SK-N-SH (cell line): ENCODE results near the gene TTC5. TPM values are rescaled to one million over a fixed set of nuclear protein-coding genes. Genes with fewer than 3 reads are reported as not detected.

Source experiments
- CTCF ChIA-PET: fragments of 300-600, 350-600 bp; formaldehyde crosslinking; extraction: SDS; loops from one replicate; lab custom pipeline; 2021; lab: Yijun Ruan, JAX
- POLR2A ChIA-PET: fragments of 350-600 bp; sonication (Branson Sonifier 250); formaldehyde crosslinking; extraction: SDS; loops from one replicate; lab custom pipeline; 2020; ENCODE audit warnings: antibody characterized with exemption, inconsistent platforms; lab: Yijun Ruan, JAX
- DNase-seq: peaks from one replicate; pipeline ENCODE4 v3.0.0; 2012
- H2AFZ ChIP-seq: fragments of 200-600 bp; sonication (generic); 2 replicates; pipeline ENCODE4 v1.8.1; 2016; ENCODE audit warnings: antibody characterized with exemption, mild to moderate bottlenecking, low read depth
- H3F3A ChIP-seq: fragments of 200-600 bp; sonication (generic); replicated peaks from 2 replicates; pipeline ENCODE3; 2016; ENCODE audit warnings: antibody characterized with exemption, mild to moderate bottlenecking; ENCODE audit not compliant: insufficient read depth
- H3K27ac ChIP-seq, 2 experiments: fragments of 200-500 bp in 1 of 2; fragments of 200-600 bp in 1 of 2; sonication (Bioruptor generic) in 1 of 2; sonication (generic), shearing (Covaris generic) in 1 of 2; 2 replicates each; pipeline versions ENCODE4 v1.5.1 to v1.6.1; 2014 to 2016; ENCODE audit warnings: low read depth in 2 of 2, inconsistent platforms in 1 of 2, low read length in 1 of 2, mild to moderate bottlenecking in 1 of 2, mixed read lengths in 1 of 2
- H3K27me3 ChIP-seq: fragments of 200-600 bp; sonication (generic), shearing (Covaris generic); 2 replicates; pipeline ENCODE4 v1.6.1; 2016; ENCODE audit warnings: mixed run types; ENCODE audit not compliant: insufficient read depth
- H3K36me3 ChIP-seq, 2 experiments: fragments of 200-500 bp in 1 of 2; fragments of 200-600 bp in 1 of 2; sonication (Bioruptor generic) in 1 of 2; sonication (generic) in 1 of 2; replicated peaks in 1 of 2; 2 replicates each; pipeline versions ENCODE3 to v1.5.1; 2014 to 2016; ENCODE audit warnings: low read length in 1 of 2, mild to moderate bottlenecking in 1 of 2; ENCODE audit not compliant: insufficient read depth in 2 of 2, control insufficient read depth in 1 of 2
- H3K4me1 ChIP-seq, 2 experiments: fragments of 200-500 bp in 1 of 2; fragments of 200-600 bp in 1 of 2; sonication (Bioruptor generic) in 1 of 2; sonication (generic), shearing (Covaris generic) in 1 of 2; 2 replicates each; pipeline versions ENCODE4 v1.5.1 to v1.6.1; 2014 to 2016; ENCODE audit warnings: low read depth in 1 of 2, low read length in 1 of 2, mixed run types in 1 of 2; ENCODE audit not compliant: insufficient read depth in 2 of 2, control insufficient read depth in 1 of 2
- H3K4me2 ChIP-seq: fragments of 200-600 bp; sonication (generic), shearing (Covaris generic); 2 replicates; pipeline ENCODE4 v1.6.1; 2017; ENCODE audit warnings: mixed run types
- H3K4me3 ChIP-seq, 2 experiments: fragments of 200-500 bp in 1 of 2; fragments of 200-600 bp in 1 of 2; sonication (Bioruptor generic) in 1 of 2; sonication (generic), shearing (Covaris generic) in 1 of 2; 2 replicates each; pipeline versions ENCODE4 v1.5.1 to v1.8.1; 2014 to 2016; ENCODE audit warnings: low read depth in 2 of 2, inconsistent platforms in 1 of 2, low read length in 1 of 2, mild to moderate bottlenecking in 1 of 2, mixed read lengths in 1 of 2, moderate library complexity in 1 of 2
- H3K79me2 ChIP-seq: fragments of 200-600 bp; sonication (generic); 2 replicates; pipeline ENCODE4 v1.8.1; 2017; ENCODE audit warnings: mild to moderate bottlenecking; ENCODE audit not compliant: insufficient read depth
- H3K9ac ChIP-seq: fragments of 200-600 bp; sonication (generic); 2 replicates; pipeline ENCODE4 v1.6.1; 2017; ENCODE audit warnings: mixed run types
- H3K9me2 ChIP-seq: fragments of 200-600 bp; sonication (generic); 2 replicates; pipeline ENCODE4 v1.6.1; 2017; ENCODE audit warnings: mixed run types
- H3K9me3 ChIP-seq: fragments of 200-600 bp; sonication (generic); 2 replicates; pipeline ENCODE4 v1.6.1; 2017; ENCODE audit warnings: mixed run types, mild to moderate bottlenecking, moderate library complexity
- H4K20me1 ChIP-seq: fragments of 200-600 bp; sonication (generic); 2 replicates; pipeline ENCODE4 v1.6.1; 2017; ENCODE audit warnings: mild to moderate bottlenecking, mixed run types; ENCODE audit not compliant: insufficient read depth
- CHD2 ChIP-seq: fragments of 150-350 bp; IDR thresholded peaks from 2 replicates; pipeline ENCODE4 v1.6.1; 2018; ENCODE audit warnings: low read length; ENCODE audit not compliant: partially characterized antibody
- ELF1 ChIP-seq: IDR thresholded peaks from 2 replicates; pipeline ENCODE4 v1.4.0; 2012
- FOSL2 ChIP-seq: IDR thresholded peaks from 2 replicates; pipeline ENCODE4 v1.4.0; 2012; ENCODE audit warnings: low read depth, mild to moderate bottlenecking, moderate library complexity, borderline replicate concordance
- GATA2 ChIP-seq: sonication (generic); formaldehyde crosslinking; IDR thresholded peaks from 2 replicates; pipeline ENCODE4 v1.5.0; 2020; ENCODE audit warnings: mild to moderate bottlenecking, missing genetic modification reagents
- JUND ChIP-seq: IDR thresholded peaks from 2 replicates; pipeline ENCODE4 v1.4.0; 2012
- MXI1 ChIP-seq: IDR thresholded peaks from 2 replicates; pipeline ENCODE4 v1.6.1; 2012; ENCODE audit warnings: mild to moderate bottlenecking, low read depth, low read length, improper control_type of control experiment
- NRF1 ChIP-seq: IDR thresholded peaks from 2 replicates; pipeline ENCODE4 v1.6.1; 2012; ENCODE audit warnings: low read depth, mild to moderate bottlenecking, low read length
- POLR2AphosphoS5 ChIP-seq: IDR thresholded peaks from 2 replicates; pipeline ENCODE4 v1.6.1; 2012; ENCODE audit warnings: low read depth, low read length
- RAD21 ChIP-seq: IDR thresholded peaks from 2 replicates; pipeline ENCODE4 v1.6.1; 2012; ENCODE audit warnings: mild to moderate bottlenecking, low read length
- RCOR1 ChIP-seq: fragments of 150-350 bp; IDR thresholded peaks from 2 replicates; pipeline ENCODE4 v1.6.1; 2017; ENCODE audit warnings: antibody characterized with exemption, low read length
- RFX5 ChIP-seq: IDR thresholded peaks from 2 replicates; pipeline ENCODE4 v1.6.1; 2012; ENCODE audit warnings: mild to moderate bottlenecking, improper control_type of control experiment, low read length
- SIN3A ChIP-seq: IDR thresholded peaks from 2 replicates; pipeline ENCODE4 v1.6.1; 2012; ENCODE audit warnings: low read depth, mild to moderate bottlenecking, low read length, moderate library complexity, borderline replicate concordance
- TAF1 ChIP-seq: IDR thresholded peaks from 2 replicates; pipeline ENCODE4 v1.6.1; 2012; ENCODE audit warnings: low read depth, mild to moderate bottlenecking, low read length, moderate library complexity, borderline replicate concordance
- YY1 ChIP-seq: IDR thresholded peaks from 2 replicates; pipeline ENCODE4 v1.4.0; 2012; ENCODE audit warnings: low read depth, mild to moderate bottlenecking
- WGBS: methylation state at CpG from one replicate; pipeline ENCODE4 v1.1.6; 2017; ENCODE audit warnings: low lambda C conversion rate; 5-methylcytosine and 5-hydroxymethylcytosine counted together
- polyA plus RNA-seq, 3 experiments: library from polyadenylated mRNA; depleted of rRNA; stranded (reverse); fragments of >200 nt; gene quantifications; 2 replicates each; pipeline ENCODE4 v1.2.3, GENCODE V29; 2012
- TF ChIP-seq, protein P1 (sequence below): fragments of 200-600 bp; sonication (generic); IDR thresholded peaks from 2 replicates; pipeline ENCODE4 v1.6.1; 2017; ENCODE audit warnings: antibody characterized with exemption, mild to moderate bottlenecking, moderate library complexity
- TF ChIP-seq, protein P2 (sequence below): IDR thresholded peaks from 2 replicates; pipeline ENCODE4 v1.4.0; 2012; ENCODE audit warnings: low read depth
- TF ChIP-seq, protein P3 (sequence below): IDR thresholded peaks from 2 replicates; pipeline ENCODE4 v1.6.1; 2012; ENCODE audit warnings: mild to moderate bottlenecking, low read depth, low read length, moderate library complexity
- TF ChIP-seq, protein P4 (sequence below): IDR thresholded peaks from 2 replicates; pipeline ENCODE4 v1.4.0; 2012; ENCODE audit warnings: low read depth, borderline replicate concordance

TTC5 gene, protein sequence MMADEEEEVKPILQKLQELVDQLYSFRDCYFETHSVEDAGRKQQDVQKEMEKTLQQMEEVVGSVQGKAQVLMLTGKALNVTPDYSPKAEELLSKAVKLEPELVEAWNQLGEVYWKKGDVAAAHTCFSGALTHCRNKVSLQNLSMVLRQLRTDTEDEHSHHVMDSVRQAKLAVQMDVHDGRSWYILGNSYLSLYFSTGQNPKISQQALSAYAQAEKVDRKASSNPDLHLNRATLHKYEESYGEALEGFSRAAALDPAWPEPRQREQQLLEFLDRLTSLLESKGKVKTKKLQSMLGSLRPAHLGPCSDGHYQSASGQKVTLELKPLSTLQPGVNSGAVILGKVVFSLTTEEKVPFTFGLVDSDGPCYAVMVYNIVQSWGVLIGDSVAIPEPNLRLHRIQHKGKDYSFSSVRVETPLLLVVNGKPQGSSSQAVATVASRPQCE
- 14.6 and 15.7 TPM in 2 replicates for polyA plus RNA-seq (2012; rRNA removed)
- 19.0 and 25.6 TPM in 2 replicates for polyA plus RNA-seq (2012; cell fraction: cytosol; rRNA removed)
- 12.0 and 13.5 TPM in 2 replicates for polyA plus RNA-seq (2012; cell fraction: nucleus; rRNA removed)

DNA sequence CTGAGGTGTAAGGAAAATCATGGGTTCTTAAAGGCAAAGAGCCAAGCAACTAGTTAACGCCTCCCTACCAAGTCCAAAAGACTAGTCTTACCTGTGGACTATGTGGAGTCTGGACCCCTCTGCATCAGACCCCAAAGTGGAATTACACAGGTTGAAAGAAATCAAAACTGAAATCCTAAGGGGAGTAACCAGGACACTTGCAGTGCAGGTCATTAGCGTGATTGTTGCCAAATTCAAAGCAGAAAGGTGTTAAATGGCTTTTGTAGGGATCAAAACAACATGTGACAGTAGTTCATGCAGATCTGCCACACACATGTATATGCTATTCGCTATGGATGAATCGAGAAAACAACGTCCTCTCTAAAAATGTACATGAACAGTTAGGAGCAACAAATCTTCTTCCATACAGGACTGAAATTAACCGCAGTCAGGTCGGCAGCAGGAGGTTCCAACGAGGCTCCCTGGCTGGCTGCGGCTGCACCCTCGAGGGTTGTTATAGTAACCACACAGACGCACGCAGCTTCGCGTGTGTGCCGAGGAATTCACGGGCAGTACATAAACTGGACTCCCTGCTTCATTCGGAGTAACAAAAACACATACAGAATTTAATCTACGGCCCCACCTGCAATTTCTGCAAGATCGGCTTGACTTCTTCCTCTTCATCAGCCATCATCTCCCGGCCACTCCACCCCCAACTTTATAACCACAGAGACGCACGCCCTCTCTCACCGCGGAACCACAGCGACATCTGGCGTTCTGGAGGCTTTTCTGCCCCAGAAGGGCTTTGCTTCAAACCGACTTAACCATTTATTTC, at the start of gene TTC5:
Gene TTC5 (minus strand): TSS at position 687 of the 814 bp plus-strand sequence. CDS start 14 bp downstream, at position 673.
- Histone ChIP-seq H3K36me3 (peaks cover 8 to 14% of the 10 kb centered on the region in 2 experiments), H3K4me2 (peak within 1 kb of the TSS; percentile 75), H2AFZ (peak within 1 kb of the TSS; percentile 71), H3K9me2 (no peaks in the 10 kb centered on the region), H4K20me1 (no peaks in the 10 kb centered on the region), H3K4me3 (peak within 1 kb of the TSS; percentile 63 to 83), H3K4me1 (peaks cover 0 to 3% of the 10 kb centered on the region in 2 experiments; a peak in 2 of 4 replicates), H3K27me3 (no peaks in the 10 kb centered on the region), H3K9me3 (no peaks in the 10 kb centered on the region), H3K27ac (peak within 1 kb of the TSS in 1 of 2 experiments; percentile 20; a peak in 1 of 4 replicates), H3K9ac (peak within 1 kb of the TSS; percentile 58), H3F3A (no peaks in the 10 kb centered on the region), H3K79me2 (peaks cover 10% of the 10 kb centered on the region; the same call in 1 of the 2 replicates)
- DNase-seq: peak; percentile 87
- 0 out of 2 replicates have a peak, but pooled peaks have one; percentile 41 for TF ChIP-seq ELF1
- peak; percentile 93 for TF ChIP-seq CHD2
- peak; percentile 34; the same call in 1 of the 2 replicates for TF ChIP-seq RAD21
- TF ChIP-seq, protein P1, sequence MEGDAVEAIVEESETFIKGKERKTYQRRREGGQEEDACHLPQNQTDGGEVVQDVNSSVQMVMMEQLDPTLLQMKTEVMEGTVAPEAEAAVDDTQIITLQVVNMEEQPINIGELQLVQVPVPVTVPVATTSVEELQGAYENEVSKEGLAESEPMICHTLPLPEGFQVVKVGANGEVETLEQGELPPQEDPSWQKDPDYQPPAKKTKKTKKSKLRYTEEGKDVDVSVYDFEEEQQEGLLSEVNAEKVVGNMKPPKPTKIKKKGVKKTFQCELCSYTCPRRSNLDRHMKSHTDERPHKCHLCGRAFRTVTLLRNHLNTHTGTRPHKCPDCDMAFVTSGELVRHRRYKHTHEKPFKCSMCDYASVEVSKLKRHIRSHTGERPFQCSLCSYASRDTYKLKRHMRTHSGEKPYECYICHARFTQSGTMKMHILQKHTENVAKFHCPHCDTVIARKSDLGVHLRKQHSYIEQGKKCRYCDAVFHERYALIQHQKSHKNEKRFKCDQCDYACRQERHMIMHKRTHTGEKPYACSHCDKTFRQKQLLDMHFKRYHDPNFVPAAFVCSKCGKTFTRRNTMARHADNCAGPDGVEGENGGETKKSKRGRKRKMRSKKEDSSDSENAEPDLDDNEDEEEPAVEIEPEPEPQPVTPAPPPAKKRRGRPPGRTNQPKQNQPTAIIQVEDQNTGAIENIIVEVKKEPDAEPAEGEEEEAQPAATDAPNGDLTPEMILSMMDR: peak; percentile 95
- TF ChIP-seq POLR2AphosphoS5: peak; percentile 87
- peak; percentile 29 for TF ChIP-seq RCOR1
- peak; percentile 87 for TF ChIP-seq MXI1
- TF ChIP-seq SIN3A: peak; percentile 83; the same call in 1 of the 2 replicates
- no peak for TF ChIP-seq RFX5
- TF ChIP-seq, protein P2, sequence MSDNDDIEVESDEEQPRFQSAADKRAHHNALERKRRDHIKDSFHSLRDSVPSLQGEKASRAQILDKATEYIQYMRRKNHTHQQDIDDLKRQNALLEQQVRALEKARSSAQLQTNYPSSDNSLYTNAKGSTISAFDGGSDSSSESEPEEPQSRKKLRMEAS: peak; percentile 49; the same call in 1 of the 2 replicates
- no peak for TF ChIP-seq JUND
- no peak for TF ChIP-seq NRF1
- TF ChIP-seq TAF1: peak; percentile 66; the same call in 1 of the 2 replicates
- TF ChIP-seq YY1: peak; percentile 84; the same call in 1 of the 2 replicates
- TF ChIP-seq, protein P3, sequence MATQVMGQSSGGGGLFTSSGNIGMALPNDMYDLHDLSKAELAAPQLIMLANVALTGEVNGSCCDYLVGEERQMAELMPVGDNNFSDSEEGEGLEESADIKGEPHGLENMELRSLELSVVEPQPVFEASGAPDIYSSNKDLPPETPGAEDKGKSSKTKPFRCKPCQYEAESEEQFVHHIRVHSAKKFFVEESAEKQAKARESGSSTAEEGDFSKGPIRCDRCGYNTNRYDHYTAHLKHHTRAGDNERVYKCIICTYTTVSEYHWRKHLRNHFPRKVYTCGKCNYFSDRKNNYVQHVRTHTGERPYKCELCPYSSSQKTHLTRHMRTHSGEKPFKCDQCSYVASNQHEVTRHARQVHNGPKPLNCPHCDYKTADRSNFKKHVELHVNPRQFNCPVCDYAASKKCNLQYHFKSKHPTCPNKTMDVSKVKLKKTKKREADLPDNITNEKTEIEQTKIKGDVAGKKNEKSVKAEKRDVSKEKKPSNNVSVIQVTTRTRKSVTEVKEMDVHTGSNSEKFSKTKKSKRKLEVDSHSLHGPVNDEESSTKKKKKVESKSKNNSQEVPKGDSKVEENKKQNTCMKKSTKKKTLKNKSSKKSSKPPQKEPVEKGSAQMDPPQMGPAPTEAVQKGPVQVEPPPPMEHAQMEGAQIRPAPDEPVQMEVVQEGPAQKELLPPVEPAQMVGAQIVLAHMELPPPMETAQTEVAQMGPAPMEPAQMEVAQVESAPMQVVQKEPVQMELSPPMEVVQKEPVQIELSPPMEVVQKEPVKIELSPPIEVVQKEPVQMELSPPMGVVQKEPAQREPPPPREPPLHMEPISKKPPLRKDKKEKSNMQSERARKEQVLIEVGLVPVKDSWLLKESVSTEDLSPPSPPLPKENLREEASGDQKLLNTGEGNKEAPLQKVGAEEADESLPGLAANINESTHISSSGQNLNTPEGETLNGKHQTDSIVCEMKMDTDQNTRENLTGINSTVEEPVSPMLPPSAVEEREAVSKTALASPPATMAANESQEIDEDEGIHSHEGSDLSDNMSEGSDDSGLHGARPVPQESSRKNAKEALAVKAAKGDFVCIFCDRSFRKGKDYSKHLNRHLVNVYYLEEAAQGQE: no peak
- TF ChIP-seq, protein P4, sequence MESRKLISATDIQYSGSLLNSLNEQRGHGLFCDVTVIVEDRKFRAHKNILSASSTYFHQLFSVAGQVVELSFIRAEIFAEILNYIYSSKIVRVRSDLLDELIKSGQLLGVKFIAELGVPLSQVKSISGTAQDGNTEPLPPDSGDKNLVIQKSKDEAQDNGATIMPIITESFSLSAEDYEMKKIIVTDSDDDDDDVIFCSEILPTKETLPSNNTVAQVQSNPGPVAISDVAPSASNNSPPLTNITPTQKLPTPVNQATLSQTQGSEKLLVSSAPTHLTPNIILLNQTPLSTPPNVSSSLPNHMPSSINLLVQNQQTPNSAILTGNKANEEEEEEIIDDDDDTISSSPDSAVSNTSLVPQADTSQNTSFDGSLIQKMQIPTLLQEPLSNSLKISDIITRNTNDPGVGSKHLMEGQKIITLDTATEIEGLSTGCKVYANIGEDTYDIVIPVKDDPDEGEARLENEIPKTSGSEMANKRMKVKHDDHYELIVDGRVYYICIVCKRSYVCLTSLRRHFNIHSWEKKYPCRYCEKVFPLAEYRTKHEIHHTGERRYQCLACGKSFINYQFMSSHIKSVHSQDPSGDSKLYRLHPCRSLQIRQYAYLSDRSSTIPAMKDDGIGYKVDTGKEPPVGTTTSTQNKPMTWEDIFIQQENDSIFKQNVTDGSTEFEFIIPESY: no peak
- no peak for TF ChIP-seq GATA2 (CRISPR knock-in tag)
- TF ChIP-seq FOSL2: no peak
- POLR2A ChIA-PET: no interaction called here
- CTCF ChIA-PET: interaction anchor here (0.6 to 2.1 kb wide), 10 partner anchors 9 to 109 kb away, joined by 3 to 19 read pairs (median 3); partner anchors contain the start of gene PARP2
- under 1% methylated on average over 19 of the region's 27 CpGs for WGBS
